ENCODE measurements around the gene BTD. TPM values are rescaled to one million over a fixed set of nuclear protein-coding genes. Genes with fewer than 3 reads are reported as not detected.
"Not testable (repeated sequence)": the region's sequence is repeated elsewhere in the genome, so short reads cannot be mapped to it uniquely, and the experiment has no call there.

BTD gene
- total RNA-seq, 2 experiments from 2014 or later: 8.3 to 9.6 TPM

- H3K4me3 Mint-ChIP-seq: no peak overlapping the region
- POLR2A ChIA-PET: no interaction called here
- no peaks in the 10 kb centered on the region for H3K4me1 Mint-ChIP-seq
- ATAC-seq (ENCODE audit: low read depth): no peak
- no peaks in the 10 kb centered on the region for H3K36me3 Mint-ChIP-seq
- H3K27ac Mint-ChIP-seq: no peak overlapping the region
- no peaks in the 10 kb centered on the region for H3K9me3 Mint-ChIP-seq
- DNase-seq: no peak
- H3K27me3 Mint-ChIP-seq: peaks cover 4% of the 10 kb centered on the region
Measured at GRCh38 chr3:15612001-15612400, 10.5 kb downstream of the BTD start.

DNA sequence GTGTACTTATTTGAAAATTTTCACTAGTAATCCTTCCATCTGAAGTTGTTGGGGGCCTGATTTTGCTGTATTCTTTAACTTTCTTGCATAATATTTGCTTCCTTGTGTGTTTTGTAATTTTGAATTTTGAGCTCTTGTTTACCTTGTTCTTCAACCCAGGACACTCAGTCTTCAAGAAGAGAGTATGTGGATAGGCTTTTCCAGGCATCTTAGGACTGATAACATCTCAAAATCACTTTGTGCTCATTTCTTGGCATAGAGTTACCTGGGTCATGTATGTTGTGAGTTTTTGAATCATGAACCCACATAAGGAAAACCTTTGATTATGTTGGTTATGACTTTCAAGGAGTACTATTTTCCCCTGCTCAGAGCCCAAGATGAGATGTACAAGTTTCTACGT, 13.4 kb downstream of the BTD start:
- DNase-seq (no peak), ATAC-seq (ENCODE audit: low read depth) (no peak)
- no peaks in the 10 kb centered on the region for H3K4me1 Mint-ChIP-seq
- H3K27me3 Mint-ChIP-seq: peaks cover 4% of the 10 kb centered on the region
- POLR2A ChIA-PET: no interaction called here
- no peak overlapping the region for H3K4me3 Mint-ChIP-seq
- H3K27ac Mint-ChIP-seq: no peak overlapping the region
- H3K36me3 Mint-ChIP-seq: peaks cover 10% of the 10 kb centered on the region
- H3K9me3 Mint-ChIP-seq: peaks cover 11% of the 10 kb centered on the region

DNA sequence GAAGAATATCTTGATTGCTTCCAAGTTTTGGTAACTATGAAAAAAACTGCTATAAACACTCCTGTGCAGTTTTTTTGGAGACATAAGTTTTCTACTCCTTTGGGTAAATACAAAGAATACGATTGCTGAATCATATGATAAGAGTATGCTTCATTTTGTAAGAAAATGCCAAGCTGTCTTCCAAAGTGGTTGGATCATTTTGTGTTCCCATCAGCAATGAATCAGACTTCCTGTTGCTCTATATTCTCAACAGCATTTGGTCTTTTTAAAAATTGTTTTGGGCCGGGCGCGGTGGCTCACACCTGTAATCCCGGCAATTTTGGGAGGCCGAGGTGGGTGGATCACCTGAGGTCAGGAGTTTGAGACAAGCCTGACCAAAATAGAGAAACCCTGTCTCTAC, 14.5 kb downstream of the BTD start:
- POLR2A ChIA-PET: no interaction called here
- H3K27ac Mint-ChIP-seq: no peak overlapping the region
- ATAC-seq (ENCODE audit: low read depth) (no peak), DNase-seq (no peak)
- no peak overlapping the region for H3K4me3 Mint-ChIP-seq
- no peaks in the 10 kb centered on the region for H3K4me1 Mint-ChIP-seq
- peaks cover 18% of the 10 kb centered on the region for H3K9me3 Mint-ChIP-seq
- H3K27me3 Mint-ChIP-seq: peaks cover 4% of the 10 kb centered on the region
- H3K36me3 Mint-ChIP-seq: peaks cover 16% of the 10 kb centered on the region

DNA sequence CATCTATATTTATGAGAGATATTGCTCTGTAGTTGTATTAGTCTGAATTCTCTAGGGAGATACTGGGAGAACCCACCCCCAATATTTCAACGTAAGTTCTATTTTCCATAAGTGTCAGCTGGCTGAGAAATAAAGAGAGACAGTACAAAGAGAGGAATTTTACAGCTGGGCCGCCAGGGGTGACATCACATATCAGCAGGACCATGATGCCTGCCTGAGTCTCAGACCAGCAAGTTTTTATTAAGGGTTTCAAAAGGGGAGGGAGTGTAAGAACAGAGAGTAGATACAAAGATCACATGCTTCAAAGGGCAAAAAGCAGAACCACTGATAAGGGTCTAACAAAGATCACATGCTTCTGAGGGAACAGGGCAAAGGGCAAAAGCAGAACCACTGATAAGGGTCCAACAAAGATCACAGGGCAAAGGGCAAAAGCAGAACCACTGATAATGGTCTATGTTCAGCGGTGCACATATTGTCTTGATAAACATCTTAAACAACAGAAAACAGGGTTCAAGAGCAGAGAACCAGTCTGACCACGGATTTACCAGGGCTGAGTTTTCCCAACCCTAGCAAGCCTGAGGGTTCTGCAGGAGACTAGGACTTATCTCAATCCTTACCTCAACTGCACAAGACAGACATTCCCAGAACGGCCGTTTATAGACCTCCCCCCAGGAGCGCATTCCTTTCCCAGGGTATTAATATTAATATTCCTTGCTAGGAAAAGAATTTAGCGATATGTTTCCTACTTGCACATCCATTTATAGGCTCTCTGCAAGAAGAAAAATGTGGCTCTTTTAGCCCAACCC, 18.3 kb downstream of the BTD start:
- POLR2A ChIA-PET; ATAC-seq (ENCODE audit: low read depth); H3K4me3 Mint-ChIP-seq; H3K27me3 Mint-ChIP-seq; DNase-seq; H3K27ac Mint-ChIP-seq: not testable (repeated sequence)
- peaks cover 10% of the 10 kb centered on the region for H3K4me1 Mint-ChIP-seq
- H3K36me3 Mint-ChIP-seq: peaks cover 33% of the 10 kb centered on the region
- H3K9me3 Mint-ChIP-seq: peaks cover 32% of the 10 kb centered on the region

DNA sequence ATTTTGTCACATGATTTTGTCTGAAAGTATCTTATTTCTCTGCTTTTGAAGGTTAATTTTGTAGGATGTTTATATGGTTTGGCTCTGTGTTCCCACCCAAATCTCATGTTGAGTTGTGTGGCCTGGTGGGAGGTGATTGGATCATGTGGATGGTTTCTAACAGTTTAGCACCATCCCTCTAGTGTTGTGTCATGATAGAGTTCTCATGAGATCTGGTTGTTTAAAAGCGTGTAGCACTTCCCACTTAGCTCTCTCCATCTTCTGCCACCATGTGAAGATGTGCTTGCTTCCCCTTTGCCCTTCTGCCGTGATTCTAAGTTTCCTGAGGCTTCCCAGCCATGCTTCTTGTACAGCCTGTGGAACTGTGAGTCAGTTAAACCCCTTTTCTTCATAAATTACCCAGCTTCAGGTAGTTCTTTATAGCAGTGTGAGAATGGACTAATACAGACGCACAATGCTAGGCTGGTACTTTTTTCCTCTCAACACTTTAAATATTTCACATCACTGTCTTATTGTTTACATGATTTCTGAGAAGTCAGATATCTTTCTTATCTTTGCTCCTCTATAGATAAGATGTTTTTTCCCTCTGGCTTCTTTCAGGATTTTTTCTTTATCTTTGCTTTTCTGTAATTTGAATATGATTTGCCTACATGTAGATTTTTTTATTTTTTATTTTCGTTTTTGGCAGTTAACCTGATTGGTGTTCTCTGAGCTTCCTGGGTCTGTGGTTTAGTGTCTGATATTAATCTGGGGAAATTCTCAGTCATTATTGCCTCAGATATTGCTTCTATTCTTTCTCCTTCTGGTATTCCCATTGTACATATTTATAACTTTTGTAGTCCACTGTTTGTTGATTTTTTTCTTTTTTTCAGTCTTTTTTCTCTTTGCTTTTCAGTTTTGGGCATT, 22.2 kb downstream of the BTD start:
- Mint-ChIP-seq H3K27me3 (no peaks in the 10 kb centered on the region), H3K36me3 (peaks cover 33% of the 10 kb centered on the region), H3K27ac (peak overlapping the region; percentile 1), H3K4me3 (no peak overlapping the region), H3K4me1 (peaks cover 11% of the 10 kb centered on the region), H3K9me3 (peaks cover 30% of the 10 kb centered on the region)
- POLR2A ChIA-PET: no interaction called here
- no peak for ATAC-seq (ENCODE audit: low read depth)
- DNase-seq: no peak

DNA sequence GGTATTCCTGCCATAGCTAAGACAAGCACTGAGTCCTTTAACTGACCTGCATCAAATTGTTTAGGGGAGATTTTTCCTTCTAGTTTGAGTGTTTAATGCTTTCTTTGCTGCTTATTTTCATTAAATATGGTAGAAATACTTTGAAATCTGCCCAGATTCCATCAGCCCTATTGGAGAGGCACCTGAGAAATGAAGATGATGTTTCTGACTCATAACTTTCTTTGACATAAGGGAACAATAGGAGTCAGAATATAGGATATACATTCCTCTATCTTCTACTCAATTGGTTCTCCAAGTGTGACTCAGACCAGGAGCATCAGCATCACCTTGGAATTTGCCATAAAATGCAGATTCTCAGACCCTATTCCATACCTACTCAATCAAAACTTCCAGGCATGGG, 27.4 kb downstream of the BTD start:
- no peak overlapping the region for H3K27ac Mint-ChIP-seq
- H3K9me3 Mint-ChIP-seq: peaks cover 2% of the 10 kb centered on the region
- no peak for ATAC-seq (ENCODE audit: low read depth)
- no peak overlapping the region for H3K4me3 Mint-ChIP-seq
- H3K27me3 Mint-ChIP-seq: no peaks in the 10 kb centered on the region
- peaks cover 4% of the 10 kb centered on the region for H3K36me3 Mint-ChIP-seq
- H3K4me1 Mint-ChIP-seq: peaks cover 20% of the 10 kb centered on the region
- POLR2A ChIA-PET: no interaction called here
- DNase-seq: no peak

DNA sequence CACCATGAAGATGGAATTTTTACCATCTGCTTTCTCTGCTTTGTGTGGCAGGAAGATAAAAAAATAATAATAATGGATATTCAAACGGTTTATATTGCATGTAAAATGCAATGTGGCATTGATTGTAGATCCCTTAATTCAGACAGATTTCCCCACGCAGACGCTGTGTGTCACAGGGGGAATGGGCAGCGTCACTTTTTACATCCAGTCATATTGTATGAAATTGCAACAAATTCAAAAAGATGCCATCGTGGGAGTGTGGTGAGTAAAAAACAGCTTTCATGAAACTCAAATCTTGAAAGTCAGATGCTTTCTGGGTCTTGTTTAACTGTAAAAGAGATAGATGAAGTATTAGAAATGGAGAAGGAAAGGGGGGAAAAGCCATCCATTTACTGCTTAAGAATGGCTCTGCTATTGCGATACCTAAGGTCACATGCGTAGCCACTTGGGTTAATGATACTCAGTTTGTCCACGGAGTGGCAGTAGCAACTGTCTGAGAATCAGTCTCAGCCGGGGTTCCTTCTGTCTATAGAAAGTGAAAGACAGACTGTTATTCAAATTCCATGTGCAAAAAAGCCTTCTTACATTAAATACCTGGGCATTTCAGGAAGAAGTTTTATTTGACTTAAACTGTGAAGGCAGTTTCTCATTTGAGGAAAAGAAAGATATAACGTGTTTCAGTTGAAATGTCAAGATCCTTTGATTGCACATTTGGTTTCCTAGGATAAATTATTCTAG, 28.5 kb downstream of the BTD start:
- ATAC-seq (ENCODE audit: low read depth) (peak; percentile 99), DNase-seq (no peak)
- Mint-ChIP-seq H3K27me3 (no peaks in the 10 kb centered on the region), H3K9me3 (no peaks in the 10 kb centered on the region), H3K4me3 (peak overlapping the region; percentile 59), H3K36me3 (no peaks in the 10 kb centered on the region), H3K27ac (peak overlapping the region; percentile 35), H3K4me1 (peaks cover 11% of the 10 kb centered on the region)
- POLR2A ChIA-PET: interaction anchor here (0.6 to 1.5 kb wide), 3 partner anchors 182 to 525 kb away, joined by 3 to 5 read pairs (median 3); no protein-coding TSS in a partner anchor

DNA sequence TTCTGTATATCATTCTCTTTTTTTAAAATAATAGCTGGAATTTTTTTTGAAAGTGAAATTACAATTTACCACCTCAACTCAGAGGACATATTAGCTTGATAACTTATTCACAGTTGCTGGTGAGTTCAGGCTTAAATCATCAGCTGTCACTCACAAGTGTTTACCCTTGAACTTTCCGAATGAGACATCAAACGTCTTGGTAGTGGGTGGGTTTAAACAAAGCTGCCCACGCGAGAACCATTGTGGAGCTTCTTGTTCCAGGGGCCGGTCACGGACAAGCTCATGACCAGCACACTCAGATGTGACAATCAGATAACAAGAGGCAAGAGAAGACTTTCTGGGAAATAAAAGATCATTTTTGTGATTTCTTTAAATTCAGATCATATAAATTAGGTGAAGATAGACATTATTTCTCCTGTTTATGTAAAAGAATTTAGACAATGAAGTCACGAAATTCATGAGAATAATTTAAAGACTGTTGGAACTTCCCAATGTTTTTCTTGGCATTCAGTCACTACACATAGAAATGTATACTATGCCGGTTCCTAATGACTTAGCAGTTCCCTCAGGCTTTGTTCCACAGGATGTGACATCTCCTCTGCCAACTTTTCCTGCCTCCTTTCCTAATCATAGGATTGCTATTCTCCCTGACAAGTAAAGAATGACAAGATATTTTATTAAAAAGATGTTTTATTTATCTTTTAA, 29.3 kb downstream of the BTD start:
- POLR2A ChIA-PET: interaction anchor here (0.9 to 1.5 kb wide), 2 partner anchors 181 to 191 kb away, joined by 3 to 5 read pairs; no protein-coding TSS in a partner anchor
- Mint-ChIP-seq H3K36me3 (no peaks in the 10 kb centered on the region), H3K4me3 (peak overlapping the region; percentile 59)

GRCh38 chr3:15631426-15632211, 30.1 kb downstream of the BTD start:
- ATAC-seq (ENCODE audit: low read depth) (no peak), DNase-seq (no peak)
- Mint-ChIP-seq H3K36me3 (no peaks in the 10 kb centered on the region), H3K9me3 (no peaks in the 10 kb centered on the region), H3K27ac (no peak overlapping the region), H3K27me3 (no peaks in the 10 kb centered on the region), H3K4me3 (no peak overlapping the region), H3K4me1 (peaks cover 18% of the 10 kb centered on the region)
- POLR2A ChIA-PET: no interaction called here

More for the DNA sequence above, 29.3 kb downstream of the BTD start:
- Mint-ChIP-seq H3K27me3 (no peaks in the 10 kb centered on the region), H3K4me1 (peaks cover 11% of the 10 kb centered on the region), H3K9me3 (no peaks in the 10 kb centered on the region), H3K27ac (no peak overlapping the region)
- ATAC-seq (ENCODE audit: low read depth) (peak; percentile 12), DNase-seq (no peak)

GRCh38 chr3:15632212-15632580, 30.7 kb downstream of the BTD start:
- no peak overlapping the region for H3K27ac Mint-ChIP-seq
- no peak for ATAC-seq (ENCODE audit: low read depth)
- no peaks in the 10 kb centered on the region for H3K36me3 Mint-ChIP-seq
- peaks cover 18% of the 10 kb centered on the region for H3K4me1 Mint-ChIP-seq
- no peak overlapping the region for H3K4me3 Mint-ChIP-seq
- POLR2A ChIA-PET: no interaction called here
- H3K9me3 Mint-ChIP-seq: no peaks in the 10 kb centered on the region
- no peaks in the 10 kb centered on the region for H3K27me3 Mint-ChIP-seq
- DNase-seq: no peak

GRCh38 chr3:15633159-15633558, 31.6 kb downstream of the BTD start:
- Mint-ChIP-seq H3K4me1 (peaks cover 26% of the 10 kb centered on the region), H3K27me3 (no peaks in the 10 kb centered on the region), H3K4me3 (no peak overlapping the region), H3K27ac (no peak overlapping the region), H3K36me3 (peaks cover 1% of the 10 kb centered on the region), H3K9me3 (no peaks in the 10 kb centered on the region)
- POLR2A ChIA-PET: no interaction called here
- no peak for ATAC-seq (ENCODE audit: low read depth)
- DNase-seq: no peak

Measured in activated naive CD8-positive, alpha-beta T cell treated with anti-CD3 and anti-CD28 coated beads, Interleukin-2, amount 10 ng/mL, durations not matched to agents 7 days and 5 days (primary cell).